Measurements from ENCODE around the gene PBX4.

DNA sequence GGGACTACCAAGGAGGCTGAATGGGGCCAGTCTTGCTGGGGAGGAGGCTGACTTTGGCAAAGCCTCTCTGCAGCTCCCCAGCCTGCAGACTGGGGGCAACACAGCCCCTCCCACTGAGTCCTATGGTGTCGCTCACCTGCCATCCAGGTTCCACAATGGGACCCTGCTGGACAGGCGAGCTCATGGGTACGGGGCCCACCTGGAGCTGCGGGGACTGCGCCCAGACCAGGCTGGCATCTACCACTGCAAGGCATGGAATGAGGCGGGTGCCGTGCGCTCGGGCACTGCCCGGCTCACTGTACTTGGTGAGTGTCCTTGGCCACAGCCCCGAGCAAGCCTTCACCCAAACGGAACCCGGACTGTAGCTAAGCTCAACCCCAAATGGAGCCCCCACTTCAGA is 75.4 kb downstream of the PBX4 start:
- TF ChIP-seq, protein P1, sequence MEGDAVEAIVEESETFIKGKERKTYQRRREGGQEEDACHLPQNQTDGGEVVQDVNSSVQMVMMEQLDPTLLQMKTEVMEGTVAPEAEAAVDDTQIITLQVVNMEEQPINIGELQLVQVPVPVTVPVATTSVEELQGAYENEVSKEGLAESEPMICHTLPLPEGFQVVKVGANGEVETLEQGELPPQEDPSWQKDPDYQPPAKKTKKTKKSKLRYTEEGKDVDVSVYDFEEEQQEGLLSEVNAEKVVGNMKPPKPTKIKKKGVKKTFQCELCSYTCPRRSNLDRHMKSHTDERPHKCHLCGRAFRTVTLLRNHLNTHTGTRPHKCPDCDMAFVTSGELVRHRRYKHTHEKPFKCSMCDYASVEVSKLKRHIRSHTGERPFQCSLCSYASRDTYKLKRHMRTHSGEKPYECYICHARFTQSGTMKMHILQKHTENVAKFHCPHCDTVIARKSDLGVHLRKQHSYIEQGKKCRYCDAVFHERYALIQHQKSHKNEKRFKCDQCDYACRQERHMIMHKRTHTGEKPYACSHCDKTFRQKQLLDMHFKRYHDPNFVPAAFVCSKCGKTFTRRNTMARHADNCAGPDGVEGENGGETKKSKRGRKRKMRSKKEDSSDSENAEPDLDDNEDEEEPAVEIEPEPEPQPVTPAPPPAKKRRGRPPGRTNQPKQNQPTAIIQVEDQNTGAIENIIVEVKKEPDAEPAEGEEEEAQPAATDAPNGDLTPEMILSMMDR (IDR thresholded peaks at IDR 0.05), result no peak
- no peak for TF ChIP-seq POLR2A (IDR thresholded peaks at IDR 0.05)
